Adrenal gland (tissue), 12 donors: ENCODE results near the gene ZNF438. TPM values are rescaled to one million over a fixed set of nuclear protein-coding genes. Genes with fewer than 3 reads are reported as not detected.
"Not testable (repeated sequence)": the region's sequence is repeated elsewhere in the genome, so short reads cannot be mapped to it uniquely, and the experiment has no call there.

Experiments used
- DNase-seq, 7 donors: peaks; one replicate each; pipeline ENCODE4 v3.0.0-alpha.2; 2019 to 2020
- H3K27ac ChIP-seq, 5 donors: fragments of 200-600 bp; sonication (generic) in 4 of 5; 1 replicate in 3 of 5; 2 replicates in 2 of 5; pipeline versions ENCODE4 v1.5.1 to v1.8.0; 2016 to 2020; ENCODE audit warnings: mild to moderate bottlenecking in 1 of 5
- H3K27me3 ChIP-seq: fragments of 200-600 bp; 2 replicates; pipeline ENCODE4 v1.8.0; 2021
- H3K36me3 ChIP-seq, 2 donors: fragments of 200-600 bp; replicated peaks in 1 of 2; 1 replicate in 1 of 2; 2 replicates in 1 of 2; pipeline versions ENCODE4 v1.5.1 to v1.8.0; 2018 to 2022
- H3K4me1 ChIP-seq, 2 donors: fragments of 200-600 bp; replicated peaks in 1 of 2; 1 replicate in 1 of 2; 2 replicates in 1 of 2; pipeline versions ENCODE4 v1.5.1 to v1.8.0; 2018 to 2021
- H3K4me3 ChIP-seq, 4 donors: fragments of 200-600 bp; sonication (generic) in 3 of 4; one replicate each; pipeline ENCODE4 v1.5.1; 2016 to 2018
- H3K9me3 ChIP-seq, 3 donors: fragments of 200-600 bp; sonication (generic) in 1 of 3; replicated peaks in 1 of 3; 1 replicate in 2 of 3; 2 replicates in 1 of 3; pipeline versions ENCODE4 v1.5.1 to v1.8.0; 2016 to 2021
- CTCF ChIP-seq, 6 experiments: fragments of 450-650 bp in 4 of 6; fragments of 200-600 bp in 2 of 6; sonication (generic) in 1 of 6; IDR thresholded peaks; 1 replicate in 5 of 6; 2 replicates in 1 of 6; pipeline versions ENCODE4 v1.5.1 to v1.8.0; 2016 to 2021; ENCODE audit warnings: antibody characterized with exemption in 6 of 6, mild to moderate bottlenecking in 2 of 6, moderate library complexity in 1 of 6
- POLR2A ChIP-seq, 2 donors: fragments of 450-650 bp; IDR thresholded peaks; one replicate each; pipeline ENCODE4 v1.6.1; 2017; ENCODE audit warnings: antibody characterized with exemption in 2 of 2, mild to moderate bottlenecking in 2 of 2, moderate library complexity in 1 of 2
- WGBS, 4 donors: extraction: QIAGEN DNeasy Blood & Tissue Kit in 2 of 4; methylation state at CpG; one replicate each; pipeline versions ENCODE4 v1.1.5 to v1.1.7; 2013 to 2017; 5-methylcytosine and 5-hydroxymethylcytosine counted together
- intact Hi-C, 2 donors: fragments of 100-400 bp; cut with DNase I; formaldehyde crosslinking; loops; one replicate each; pipeline versions ENCODE4 v1.14.1 to v1.15.0; 2022 to 2023
- polyA plus RNA-seq, 3 donors: library from polyadenylated mRNA; stranded (reverse); fragments of 200-250 nt in 2 of 3; fragments of 350-450 nt in 1 of 3; fragmentation: Illumina TruSeq in 1 of 3; extraction: RNeasy Lipid Tissue Mini Kit (QIAGEN cat#74804) in 1 of 3; gene quantifications; one replicate each; pipeline ENCODE4 v1.2.3, GENCODE V29; 2013 to 2014
- total RNA-seq, 9 donors: library from RNA; depleted of rRNA in 4 of 9; stranded (reverse); fragments of >200 nt in 4 of 9; fragments of 120-200 nt in 1 of 9; fragmentation: NEBNext Ultra II Directional in 1 of 9; extraction: Animal tissue kit (Norgen Biotek cat#: 25700) in 1 of 9; gene quantifications; one replicate each; pipeline versions ENCODE4 v1.1.0 to v1.2.4, GENCODE V29; 2013 to 2023
- donor health status: healthy with polysubstance abuse.
- donor health status: Bipolar disorder and iron deficiency.
- donor health status: DM: yes; HTN: yes; CAD: no.
- donor health status: DM: no; HTN: no; CAD: no.
- donor health status: DM: no; HTN: no; CAD: no.
- donor health status: DM: yes; HTN: yes; CAD: no.

Gene ZNF438
- total and polyA plus RNA-seq, 12 donors = 3.4 to 15.5 (median 5.7) TPM

- DNase-seq = no peak
- H3K4me1 ChIP-seq = peaks cover 8 to 18% of the 10 kb centered on the region in 2 donors
- H3K27ac ChIP-seq = no peak overlapping the region
- no peak overlapping the region for H3K4me3 ChIP-seq
- TF ChIP-seq CTCF (IDR thresholded peaks at IDR 0.05) (no peak), POLR2A (IDR thresholded peaks at IDR 0.05) (no peak)
- intact Hi-C loops = no loop called here
- no peaks in the 10 kb centered on the region for H3K27me3 ChIP-seq
- no peaks in the 10 kb centered on the region for H3K9me3 ChIP-seq
- H3K36me3 ChIP-seq = no peaks in the 10 kb centered on the region
- WGBS, 4 donors = 62 to 81% (median 77%) methylated on average over 1 of the region's 1 CpG
Measured at GRCh38 chr10:30985512-30985911, 46.2 kb downstream of the ZNF438 start.

DNA sequence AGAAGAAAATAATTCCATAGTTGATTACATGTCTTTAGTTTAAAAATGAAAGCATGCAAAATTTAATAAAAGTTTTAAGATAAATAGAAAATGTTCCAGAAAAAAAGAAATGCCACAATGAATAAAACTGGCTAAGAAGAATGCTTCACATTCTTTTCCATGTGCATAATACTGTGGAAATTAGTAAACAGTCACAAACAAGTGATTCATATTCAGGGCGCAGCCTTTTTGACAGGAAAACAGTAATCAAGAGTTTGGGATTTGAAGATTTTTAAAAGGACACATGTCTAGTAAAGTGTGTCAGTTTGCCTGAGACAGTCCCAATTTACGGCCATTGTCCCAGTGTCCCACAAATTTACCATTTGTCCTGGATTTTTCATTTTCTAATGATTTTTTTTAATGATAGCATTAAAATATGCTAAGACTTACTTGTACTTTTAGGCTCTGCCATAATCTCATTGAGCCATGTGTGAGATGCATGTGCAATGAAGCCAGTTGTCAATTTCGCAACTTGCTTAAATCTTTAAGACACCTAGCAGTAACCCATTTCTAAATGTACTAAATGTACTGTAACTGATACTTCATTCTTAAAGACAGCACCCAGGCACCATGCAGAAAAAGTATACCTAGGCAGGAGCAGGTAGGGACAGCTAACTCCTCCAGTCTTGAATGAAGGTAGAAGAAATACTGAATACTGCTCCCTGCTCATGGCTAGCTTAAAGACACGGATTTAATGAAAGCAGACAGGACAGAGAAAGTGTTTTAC is 46.9 kb downstream of the ZNF438 start:
- no peak for TF ChIP-seq CTCF (IDR thresholded peaks at IDR 0.05)
- no peak for TF ChIP-seq POLR2A (IDR thresholded peaks at IDR 0.05)
- Histone ChIP-seq H3K27me3 (no peaks in the 10 kb centered on the region), H3K36me3 (no peaks in the 10 kb centered on the region), H3K4me3 (no peak overlapping the region), H3K27ac (no peak overlapping the region), H3K4me1 (peaks cover 8 to 18% of the 10 kb centered on the region in 2 donors), H3K9me3 (no peaks in the 10 kb centered on the region)
- 74 to 87% (median 81%) methylated on average over 4 of the region's 4 CpGs for WGBS, 4 donors
- intact Hi-C loops = no loop called here
- DNase-seq = no peak

GRCh38 chr10:30983209-30983608 is 48.5 kb downstream of the ZNF438 start:
- H3K9me3 ChIP-seq, H3K36me3 ChIP-seq, H3K27ac ChIP-seq, intact Hi-C loops, DNase-seq, H3K27me3 ChIP-seq, H3K4me3 ChIP-seq: not testable (repeated sequence)
- H3K4me1 ChIP-seq = peaks cover 8 to 14% of the 10 kb centered on the region in 2 donors
- 88 to 93% (median 90%) methylated on average over 6 of the region's 6 CpGs for WGBS, 4 donors

- WGBS, 4 donors = 53 to 64% (median 58%) methylated on average over 7 of the region's 7 CpGs
- H3K27ac ChIP-seq = no peak overlapping the region
- intact Hi-C loops = no loop called here
Measured at GRCh38 chr10:30980951-30981616, 50.6 kb downstream of the ZNF438 start.

More at GRCh38 chr10:30980951-30981616, 50.6 kb downstream of the ZNF438 start:
- TF ChIP-seq CTCF (IDR thresholded peaks at IDR 0.05) (no peak), POLR2A (IDR thresholded peaks at IDR 0.05) (no peak)
- H3K9me3 ChIP-seq = no peaks in the 10 kb centered on the region
- no peak overlapping the region for H3K4me3 ChIP-seq
- peak; percentile 44 to 80 (median 64) for DNase-seq
- no peaks in the 10 kb centered on the region for H3K27me3 ChIP-seq
- no peaks in the 10 kb centered on the region for H3K36me3 ChIP-seq
- peaks cover 8 to 14% of the 10 kb centered on the region in 2 donors for H3K4me1 ChIP-seq
